Epithelial cell of umbilical artery (primary cell): ENCODE data around the gene SAA4. TPM values are rescaled to one million over a fixed set of nuclear protein-coding genes. Genes with fewer than 3 reads are reported as not detected.

Experiments
- total RNA-seq: library from RNA; depleted of rRNA; stranded (reverse); fragments of >200 nt; gene quantifications from 2 replicates; pipeline ENCODE4 v1.2.3, GENCODE V29; 2014

Gene SAA4
- not detected in 2 replicates for total RNA-seq

GRCh38 chr11:18236664-18237356, at the start of gene SAA4:
TSS of gene SAA4 (minus strand) at chr11:18236802. CDS start at chr11:18235926, 876 bp downstream.

GRCh38 chr11:18265949-18266348, 29.3 kb upstream of the SAA4 start, which contains the start of gene SAA1:
TSS of gene SAA1 (plus strand) at chr11:18266264. CDS start at chr11:18266888, 624 bp downstream.

GRCh38 chr11:18248561-18248960, 12.0 kb upstream of the SAA4 start, which contains the start of gene SAA2:
TSS of gene SAA2 (minus strand) at chr11:18248668. CDS start at chr11:18248011, 657 bp downstream.

Other genes starting within 250 kb of the SAA4 start
- gene SERGEF, start 223.8 kb downstream of the SAA4 start, total RNA-seq: 23.4 TPM in 2 replicates
- gene TPH1, start 190.5 kb downstream of the SAA4 start, total RNA-seq: not detected in 2 replicates
- 26.3 and 34.0 TPM in 2 replicates for gene SAAL1, start 130.7 kb downstream of the SAA4 start, total RNA-seq
- gene MRGPRX3, start 104.2 kb downstream of the SAA4 start, total RNA-seq: not detected in 2 replicates
- gene MRGPRX4, start 64.0 kb downstream of the SAA4 start, total RNA-seq: not detected in 2 replicates
- not detected in 2 replicates for gene SAA2, start 11.9 kb upstream of the SAA4 start, total RNA-seq
- not detected in 2 replicates for gene SAA1, start 29.5 kb upstream of the SAA4 start, total RNA-seq
- gene HPS5, start 85.3 kb upstream of the SAA4 start, total RNA-seq: 25.3 and 38.0 TPM in 2 replicates
- 58.5 and 64.0 TPM in 2 replicates for gene GTF2H1, start 85.8 kb upstream of the SAA4 start, total RNA-seq
- 614 and 722 TPM in 2 replicates for gene LDHA, start 157.8 kb upstream of the SAA4 start, total RNA-seq
- 0.32 TPM in 1 of 2 replicates, not detected in the other for gene LDHC, start 175.5 kb upstream of the SAA4 start, total RNA-seq
- gene LDHAL6A, start 219.1 kb upstream of the SAA4 start, total RNA-seq: not detected in 2 replicates